HK-2 (cell line): Measurements from ENCODE around the gene SIGLECL1.
"Not testable (repeated sequence)": the region's sequence is repeated elsewhere in the genome, so short reads cannot be mapped to it uniquely, and the experiment has no call there.

Source experiments
- DNase-seq: peaks from one replicate; pipeline ENCODE4 v3.0.0-alpha.2; 2018; ENCODE audit not compliant: unreplicated experiment

The SIGLECL1 gene

GRCh38 chr19:51250786-51251467 is at the start of gene SIGLECL1:
Gene SIGLECL1, plus strand, starts transcription at chr19:51251080. Its CDS starts 12,993 bp downstream, at chr19:51264073.
- DNase-seq: no peak

- DNase-seq: no peak
These were observed 49.2 kb upstream of the SIGLECL1 start for GRCh38 chr19:51201712-51202111.

GRCh38 chr19:51203916-51204315 is 47.0 kb upstream of the SIGLECL1 start:
- DNase-seq: no peak

DNA sequence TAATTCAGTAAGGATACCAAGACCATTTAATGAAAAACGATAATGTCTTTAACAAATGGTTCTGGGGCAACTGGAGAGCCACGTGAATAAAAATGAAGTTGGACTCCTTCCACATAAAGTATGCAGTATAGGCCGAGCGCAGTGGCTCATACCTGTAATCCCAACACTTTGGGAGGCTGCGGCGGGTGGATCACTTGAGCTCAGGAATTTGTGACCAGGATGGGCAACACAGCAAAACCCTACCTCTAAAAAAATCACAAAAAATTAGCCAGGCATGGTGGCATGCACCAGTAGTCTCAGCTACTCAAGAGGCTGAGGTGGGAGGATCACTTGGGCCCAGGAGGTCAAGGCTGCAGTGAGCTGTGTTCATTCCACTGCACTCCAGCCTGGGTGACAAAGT is 46.6 kb upstream of the SIGLECL1 start:
- no peak for DNase-seq

GRCh38 chr19:51207747-51208146 is 43.1 kb upstream of the SIGLECL1 start:
- no peak for DNase-seq

GRCh38 chr19:51210191-51210784 is 40.6 kb upstream of the SIGLECL1 start:
- DNase-seq: no peak

DNA sequence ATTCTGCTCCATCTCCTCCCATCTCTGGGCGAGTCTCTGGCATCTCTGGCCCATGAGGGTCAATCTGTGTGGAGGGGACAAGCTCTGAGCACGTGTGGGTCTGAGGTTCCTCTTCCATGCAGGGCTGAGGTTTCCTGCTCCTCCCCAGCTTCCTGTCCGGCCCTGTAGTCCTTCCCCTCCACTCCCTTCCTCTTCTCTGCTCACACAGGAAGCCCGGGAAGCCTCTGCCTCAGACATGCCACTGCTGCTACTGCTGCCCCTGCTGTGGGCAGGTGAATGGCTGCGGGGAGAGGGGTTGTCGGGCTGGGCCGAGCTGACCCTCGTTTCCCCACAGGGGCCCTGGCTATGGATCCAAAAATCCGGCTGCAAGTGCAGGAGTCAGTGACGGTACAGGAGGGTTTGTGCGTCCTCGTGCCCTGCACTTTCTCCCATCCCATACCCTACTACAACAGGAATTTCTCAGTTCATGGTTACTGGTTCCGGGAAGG is 40.0 kb upstream of the SIGLECL1 start:
- DNase-seq: not testable (repeated sequence)

- no peak for DNase-seq
These were observed 39.0 kb upstream of the SIGLECL1 start for GRCh38 chr19:51211833-51212232.

- no peak for DNase-seq
These were observed 31.6 kb upstream of the SIGLECL1 start for GRCh38 chr19:51219307-51219706.

- no peak for DNase-seq
These were observed 30.9 kb upstream of the SIGLECL1 start for GRCh38 chr19:51219971-51220370.

- no peak for DNase-seq
These were observed 29.9 kb upstream of the SIGLECL1 start for GRCh38 chr19:51220996-51221395.

DNA sequence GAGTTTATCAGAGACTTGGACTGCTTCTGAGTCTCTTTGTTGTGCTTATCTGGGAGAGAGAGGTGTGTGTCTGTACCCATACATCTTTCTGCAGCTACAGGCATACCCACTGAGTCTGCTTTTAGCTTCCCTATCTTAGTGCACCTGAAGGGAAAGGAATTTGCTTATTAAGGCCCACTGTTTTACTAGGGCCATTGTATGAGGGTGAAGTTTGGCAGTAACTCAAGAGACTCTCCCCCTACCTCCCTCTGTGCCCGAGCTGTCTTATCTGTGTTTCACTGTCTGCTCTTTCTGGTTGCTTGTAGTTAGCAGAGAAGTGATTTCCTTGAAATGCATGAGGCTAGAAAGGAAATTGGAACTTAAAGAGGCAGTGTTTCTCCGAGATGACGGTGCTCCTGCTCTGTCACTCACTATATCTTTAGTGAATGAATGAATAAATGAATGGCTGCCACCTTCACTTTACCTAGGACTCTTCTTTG is 26.7 kb upstream of the SIGLECL1 start:
- DNase-seq: no peak

DNA sequence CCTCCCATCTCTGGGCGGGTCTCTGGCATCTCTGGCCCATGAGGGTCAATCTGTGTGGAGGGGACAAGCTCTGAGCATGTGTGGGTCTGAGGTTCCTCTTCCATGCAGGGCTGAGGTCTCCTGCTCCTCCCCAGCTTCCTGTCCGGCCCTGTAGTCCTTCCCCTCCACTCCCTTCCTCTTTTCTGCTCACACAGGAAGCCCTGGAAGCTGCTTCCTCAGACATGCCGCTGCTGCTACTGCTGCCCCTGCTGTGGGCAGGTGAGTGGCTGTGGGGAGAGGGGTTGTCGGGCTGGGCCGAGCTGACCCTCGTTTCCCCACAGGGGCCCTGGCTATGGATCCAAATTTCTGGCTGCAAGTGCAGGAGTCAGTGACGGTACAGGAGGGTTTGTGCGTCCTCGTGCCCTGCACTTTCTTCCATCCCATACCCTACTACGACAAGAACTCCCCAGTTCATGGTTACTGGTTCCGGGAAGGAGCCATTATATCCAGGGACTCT is 25.9 kb upstream of the SIGLECL1 start, which contains the start of gene CD33:
Gene CD33, plus strand, starts transcription at position 183 of the 496 bp plus-strand sequence. Its CDS starts 39 bp downstream, at position 222.
- DNase-seq: not testable (repeated sequence)

- no peak for DNase-seq
These were observed 24.8 kb upstream of the SIGLECL1 start for GRCh38 chr19:51226067-51226466.

DNA sequence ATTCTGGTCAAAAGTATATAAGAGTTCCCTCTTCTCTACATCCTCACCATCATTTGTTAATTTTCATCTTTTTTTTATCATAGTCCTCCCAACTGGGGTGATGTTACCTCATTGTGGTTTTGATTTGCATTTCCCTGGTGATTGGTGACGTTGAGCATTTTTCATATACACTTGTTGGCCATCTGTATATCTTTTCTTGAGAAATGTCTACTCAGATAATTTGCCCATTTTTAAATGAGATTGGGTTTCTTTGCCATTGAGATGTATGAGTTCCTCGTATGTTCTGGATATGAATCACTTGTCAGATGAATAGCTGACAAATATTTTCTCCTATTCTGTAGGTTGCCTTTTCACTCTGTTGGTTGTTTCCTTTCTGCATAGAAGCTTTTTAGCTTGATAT is 23.6 kb upstream of the SIGLECL1 start:
- DNase-seq: no peak

DNA sequence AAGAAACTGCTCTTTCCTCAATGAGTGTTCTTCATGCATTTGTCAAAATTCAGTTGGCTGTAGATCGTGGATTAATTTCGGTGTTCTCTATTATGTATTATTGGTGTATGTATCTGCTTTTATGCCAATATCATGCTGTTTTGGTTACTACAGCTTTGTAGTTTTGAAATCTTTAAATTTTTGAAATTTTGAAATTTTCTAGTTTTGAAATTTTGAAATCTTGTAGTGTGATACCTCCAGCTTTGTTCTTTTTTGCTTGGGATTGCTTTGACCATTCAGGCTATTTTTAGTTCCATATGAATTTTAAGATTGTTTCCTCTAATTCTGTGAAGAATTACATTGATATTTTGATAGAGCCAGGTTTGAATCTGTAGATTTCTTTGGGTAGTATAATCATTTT is 22.9 kb upstream of the SIGLECL1 start:
- no peak for DNase-seq

GRCh38 chr19:51240866-51241265 is 10.0 kb upstream of the SIGLECL1 start:
- DNase-seq: no peak

GRCh38 chr19:51242881-51243630 is 7.8 kb upstream of the SIGLECL1 start:
- DNase-seq: no peak

GRCh38 chr19:51246164-51246552 is 4.7 kb upstream of the SIGLECL1 start:
- peak; percentile 30 for DNase-seq

DNA sequence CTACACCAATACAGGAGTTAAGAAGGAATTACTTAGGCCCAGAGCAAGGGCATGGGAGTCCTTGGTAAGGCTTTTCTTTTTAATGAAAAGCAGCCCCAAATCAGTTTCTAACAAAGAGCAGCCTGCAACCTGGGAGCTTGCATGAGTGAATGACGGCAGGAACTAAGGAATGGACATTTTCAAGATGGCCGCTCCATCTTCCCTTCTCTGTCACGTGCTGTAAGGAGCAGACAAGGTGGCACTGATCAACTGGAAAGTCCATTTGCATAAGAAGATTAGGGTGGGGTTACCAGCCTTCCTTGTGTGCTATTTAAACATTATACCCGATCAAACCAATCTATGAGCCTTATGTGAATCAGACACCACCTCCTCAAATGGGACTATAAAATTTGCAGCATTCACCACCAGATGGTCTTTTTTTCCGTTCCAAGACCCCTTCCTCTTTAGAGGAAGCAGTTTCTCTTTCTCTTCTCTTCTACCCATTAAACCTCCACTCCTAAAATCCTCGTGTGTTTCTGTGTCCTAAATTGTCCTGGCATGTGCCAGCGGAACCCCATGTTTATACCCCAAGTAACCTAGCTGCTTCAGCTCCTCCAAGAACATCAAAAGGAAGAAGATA is 2.8 kb upstream of the SIGLECL1 start:
- no peak for DNase-seq

GRCh38 chr19:51251468-51251820 is 564 bp downstream of the SIGLECL1 start:
- DNase-seq: no peak
